AG20443 (cell line): ENCODE measurements around the gene MRPL45.

Experiments
- DNase-seq: peaks from one replicate; pipeline ENCODE4 v3.0.0; 2012; ENCODE audit warnings: low spot score, mixed read lengths

Gene MRPL45

GRCh38 chr17:38349097-38349730 is 52.2 kb downstream of the MRPL45 start:
- peak; percentile 80 for DNase-seq

GRCh38 chr17:38350035-38350434 is 53.1 kb downstream of the MRPL45 start:
- no peak for DNase-seq

DNA sequence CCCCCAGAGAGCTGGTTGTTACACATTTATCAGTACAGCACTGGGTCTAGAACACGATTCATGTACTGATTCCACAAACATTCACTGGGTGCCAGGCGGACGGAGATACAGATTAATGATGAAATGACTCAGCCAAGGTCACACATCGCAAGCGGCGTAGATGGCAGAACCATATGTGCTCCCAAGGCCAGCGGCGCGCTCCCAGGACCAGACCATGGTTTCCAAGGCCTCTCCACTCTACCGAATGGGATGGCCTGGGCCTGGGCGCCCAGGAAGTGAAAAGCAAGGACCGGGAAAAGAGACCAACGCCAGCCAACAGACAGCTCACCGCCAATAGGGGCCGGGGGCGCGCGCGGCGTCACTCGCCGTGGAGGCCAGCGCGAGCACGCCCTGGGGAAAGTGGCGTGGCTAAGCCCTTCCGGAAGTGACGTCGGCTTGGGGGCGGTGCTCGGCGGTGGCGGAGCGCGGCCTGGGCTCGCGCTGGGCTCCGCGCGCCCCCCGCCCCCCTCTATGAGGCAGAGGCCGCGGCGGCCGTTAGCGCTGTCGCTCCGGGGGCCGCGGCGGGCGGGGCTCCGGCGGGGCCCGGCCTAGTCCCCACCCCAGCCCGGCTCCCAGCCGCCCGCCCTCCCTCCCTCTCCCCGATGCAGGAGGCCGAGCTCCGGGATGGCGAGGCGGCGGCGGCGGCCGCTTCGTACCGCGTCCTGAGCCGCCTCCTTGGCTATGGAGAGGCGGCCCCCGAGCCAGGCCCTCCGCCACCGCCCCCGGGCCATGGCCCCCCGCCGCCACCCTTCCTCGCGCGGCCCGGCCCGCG is 54.6 kb downstream of the MRPL45 start, which contains the start of gene SOCS7:
SOCS7 (plus strand) TSS at position 433 of the 811 bp plus-strand sequence; CDS start at position 642, 209 bp downstream.
- DNase-seq = peak; percentile 97

DNA sequence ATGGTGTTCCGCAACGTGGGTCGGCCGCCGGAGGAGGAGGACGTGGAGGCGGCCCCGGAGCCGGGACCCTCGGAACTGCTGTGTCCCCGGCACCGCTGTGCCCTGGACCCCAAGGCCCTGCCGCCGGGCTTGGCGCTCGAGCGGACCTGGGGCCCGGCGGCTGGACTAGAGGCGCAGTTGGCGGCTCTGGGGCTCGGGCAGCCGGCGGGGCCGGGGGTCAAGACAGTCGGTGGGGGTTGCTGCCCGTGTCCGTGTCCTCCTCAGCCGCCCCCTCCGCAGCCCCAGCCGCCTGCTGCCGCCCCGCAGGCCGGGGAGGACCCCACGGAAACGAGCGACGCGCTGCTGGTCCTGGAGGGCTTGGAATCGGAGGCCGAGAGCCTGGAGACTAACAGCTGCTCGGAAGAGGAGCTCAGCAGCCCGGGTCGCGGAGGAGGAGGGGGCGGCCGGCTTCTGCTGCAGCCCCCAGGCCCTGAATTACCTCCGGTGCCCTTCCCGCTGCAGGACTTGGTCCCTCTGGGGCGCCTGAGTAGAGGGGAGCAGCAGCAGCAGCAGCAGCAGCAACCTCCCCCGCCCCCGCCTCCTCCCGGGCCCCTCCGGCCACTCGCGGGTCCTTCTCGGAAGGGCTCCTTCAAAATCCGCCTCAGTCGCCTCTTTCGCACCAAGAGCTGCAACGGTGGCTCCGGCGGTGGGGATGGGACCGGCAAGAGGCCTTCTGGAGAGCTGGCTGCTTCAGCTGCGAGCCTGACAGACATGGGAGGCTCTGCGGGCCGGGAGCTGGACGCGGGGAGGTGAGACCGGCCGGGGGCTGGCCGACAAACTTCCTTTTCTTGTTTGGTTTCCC is 55.5 kb downstream of the MRPL45 start:
- peak; percentile 60 for DNase-seq

DNA sequence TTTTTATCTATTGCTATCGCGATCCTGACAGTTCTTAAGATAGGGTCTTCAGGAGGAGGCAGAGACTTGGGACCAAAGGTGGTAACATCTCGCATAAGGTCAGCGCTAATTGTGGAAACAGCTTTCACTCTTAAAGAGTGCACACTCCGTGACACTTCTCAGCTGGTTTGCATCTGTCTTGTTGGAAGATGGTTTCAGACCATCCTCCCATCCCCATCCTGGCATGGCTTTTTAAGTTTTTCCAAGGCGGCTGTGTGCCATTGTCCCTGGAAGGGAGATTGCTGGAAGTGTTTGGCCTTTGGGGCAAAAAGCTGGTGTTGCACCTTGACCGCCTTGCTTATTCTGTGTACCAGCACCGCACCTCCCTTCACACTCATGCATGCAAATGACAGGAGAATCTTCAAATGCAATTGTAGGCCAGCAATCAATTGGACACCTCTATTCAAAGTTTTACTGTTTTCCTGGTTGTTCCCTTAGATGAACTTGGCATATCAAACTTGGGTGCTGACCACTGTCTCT is 56.2 kb downstream of the MRPL45 start:
- peak; percentile 14 for DNase-seq

- no peak for DNase-seq
These were observed 56.7 kb downstream of the MRPL45 start for GRCh38 chr17:38353668-38354067.

DNA sequence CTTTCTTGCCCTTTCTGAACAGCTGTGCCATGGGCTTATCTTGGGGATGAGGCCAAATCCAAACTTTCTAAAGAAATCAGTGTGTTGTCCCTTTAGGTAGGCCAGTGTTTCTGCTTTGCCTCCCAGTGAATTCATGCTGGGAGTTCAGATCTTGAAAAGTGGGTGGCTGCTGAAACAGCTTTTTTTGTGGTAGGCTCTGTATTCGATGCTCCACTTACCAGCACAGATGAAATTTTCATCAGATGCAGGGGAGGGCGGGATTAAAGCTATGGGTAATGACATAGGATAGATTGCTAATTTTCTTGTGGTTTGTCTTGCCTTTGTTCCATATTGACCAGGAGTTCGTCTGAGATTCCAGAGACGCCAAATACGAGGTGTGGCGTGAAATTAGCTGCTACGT is 57.5 kb downstream of the MRPL45 start:
- peak; percentile 3 for DNase-seq

- no peak for DNase-seq
These were observed 58.3 kb downstream of the MRPL45 start for GRCh38 chr17:38355251-38355650.

GRCh38 chr17:38357486-38358123 is 60.6 kb downstream of the MRPL45 start:
- no peak for DNase-seq

DNA sequence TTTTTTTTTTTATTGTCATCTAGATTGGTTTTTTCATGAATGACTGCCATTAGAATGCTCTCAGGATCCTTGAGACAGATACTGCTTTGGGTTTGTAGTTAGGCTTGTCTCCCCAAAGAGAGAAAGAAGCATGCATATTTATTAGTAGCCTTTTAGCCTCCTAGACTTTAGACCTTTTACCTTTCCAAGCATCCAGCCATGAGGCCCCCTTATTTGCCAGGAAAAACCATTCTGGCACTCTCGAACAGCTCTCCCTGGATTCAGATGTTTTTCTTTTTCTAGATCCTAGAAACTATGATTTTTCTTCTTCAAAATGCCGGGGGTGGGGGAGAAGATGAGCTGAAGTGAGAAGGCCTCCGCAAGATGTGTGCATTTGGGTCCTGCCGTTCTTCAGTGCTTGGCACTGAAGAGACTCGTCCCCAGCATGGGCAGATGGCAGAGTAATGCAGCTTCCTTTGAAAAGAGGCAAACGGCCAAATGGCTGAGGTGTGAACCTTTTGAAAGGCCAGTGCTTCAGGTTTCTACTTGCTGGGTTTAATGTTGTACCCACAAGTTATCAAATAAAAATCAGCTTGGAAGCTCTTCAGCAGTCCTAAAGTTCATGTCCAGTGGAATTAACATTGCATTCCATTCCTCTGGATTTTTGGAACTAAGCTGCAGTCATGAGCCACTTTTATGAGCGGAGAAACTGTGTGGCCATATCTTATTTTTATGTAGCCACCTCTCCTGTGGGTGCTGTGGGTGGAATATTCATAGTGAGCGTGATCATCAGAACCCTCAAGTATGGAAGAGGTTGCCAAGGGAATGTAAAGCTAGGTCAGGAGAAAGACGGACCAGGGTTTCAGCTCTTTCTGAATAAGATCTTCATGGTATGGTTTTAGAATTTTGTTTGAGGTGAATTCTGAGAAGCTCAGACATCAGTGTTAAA is 61.9 kb downstream of the MRPL45 start:
- no peak for DNase-seq

GRCh38 chr17:38361694-38362465 is 64.9 kb downstream of the MRPL45 start:
- no peak for DNase-seq

DNA sequence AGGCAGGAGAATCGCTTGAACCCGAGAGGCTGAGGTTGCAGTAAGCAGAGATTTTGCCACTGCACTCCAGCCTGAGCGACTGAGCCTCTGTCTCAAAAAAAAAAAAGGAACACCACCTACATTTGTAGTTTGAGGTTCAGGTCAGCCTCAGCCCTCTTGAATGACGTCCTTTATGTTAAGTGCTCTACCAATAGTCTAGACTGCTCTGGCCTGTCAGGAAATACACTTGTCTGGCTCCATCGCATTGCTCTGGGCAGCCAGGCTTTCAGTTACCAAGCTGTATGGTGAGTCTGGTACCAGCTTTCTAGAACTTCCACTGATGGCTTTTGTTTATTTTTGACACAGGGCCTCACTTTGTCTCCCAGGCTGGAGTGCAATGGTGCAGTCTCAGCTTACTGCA is 66.0 kb downstream of the MRPL45 start:
- no peak for DNase-seq

- no peak for DNase-seq
These were observed 67.8 kb downstream of the MRPL45 start for GRCh38 chr17:38364741-38365140.

GRCh38 chr17:38369124-38369886 is 72.3 kb downstream of the MRPL45 start:
- no peak for DNase-seq
